Measurements from ENCODE around the gene FOXN4.
A peak's percentile ranks its signal among the peaks of the same experiment; 100 is the strongest.
"Not testable (repeated sequence)": the region's sequence is repeated elsewhere in the genome, so short reads cannot be mapped to it uniquely, and the experiment has no call there.

The FOXN4 gene

GRCh38 chr12:109308534-109309380 lies at the start of gene FOXN4:
FOXN4 (minus strand) TSS chr12:109309284; CDS start chr12:109308321, 963 bp downstream.
- DNase-seq = no peak

GRCh38 chr12:109358154-109358869 lies 49.2 kb upstream of the FOXN4 start:
- no peak for DNase-seq

DNA sequence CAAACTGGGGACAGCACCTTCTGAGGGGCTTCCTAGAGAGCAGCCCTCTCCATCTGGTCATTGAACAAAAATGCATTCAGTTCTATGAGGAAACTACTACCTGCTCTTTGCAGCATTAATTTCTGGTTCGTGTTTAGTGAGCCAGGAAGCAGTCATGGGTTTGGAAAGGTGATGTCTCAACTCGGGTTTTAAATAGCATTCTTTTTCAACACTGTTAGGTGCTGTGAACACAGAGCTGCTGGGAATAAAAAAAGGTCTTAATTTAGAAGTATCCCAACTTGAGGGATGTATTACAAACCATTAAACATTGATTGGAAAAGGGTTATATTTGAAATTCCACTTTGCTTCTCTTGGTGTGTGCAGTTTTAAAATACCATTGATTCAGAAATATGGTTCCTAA lies 47.9 kb upstream of the FOXN4 start:
- DNase-seq = no peak

- DNase-seq = no peak
Measured at GRCh38 chr12:109356577-109356976, 47.5 kb upstream of the FOXN4 start.

- DNase-seq = no peak
Measured at GRCh38 chr12:109352184-109352583, 43.1 kb upstream of the FOXN4 start.

- no peak for DNase-seq
Measured at GRCh38 chr12:109347589-109347988, 38.5 kb upstream of the FOXN4 start, which contains the start of gene MYO1H. MYO1H (plus strand) TSS chr12:109347900; CDS start chr12:109347961, 61 bp downstream.

DNA sequence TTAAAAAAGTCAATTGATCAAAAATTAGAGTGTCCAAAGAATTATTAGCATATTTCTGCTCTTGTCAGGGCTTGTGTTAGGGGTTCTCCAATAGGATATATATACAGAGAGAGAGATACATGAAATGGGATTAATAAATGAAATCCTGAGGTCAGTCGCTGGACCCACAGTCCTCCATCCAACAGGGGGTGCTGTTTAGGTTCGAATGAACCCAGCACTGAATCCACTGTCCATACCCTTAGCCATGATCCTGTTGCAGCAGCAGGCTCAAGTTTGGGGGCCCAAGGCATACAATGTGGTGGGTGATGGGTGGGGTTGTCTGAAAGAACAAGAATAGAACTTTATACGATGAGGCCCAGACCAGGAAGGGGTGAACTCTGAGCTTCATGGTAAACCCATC lies 37.8 kb upstream of the FOXN4 start:
- no peak for DNase-seq

- no peak for DNase-seq
Measured at GRCh38 chr12:109345428-109345827, 36.3 kb upstream of the FOXN4 start.

DNA sequence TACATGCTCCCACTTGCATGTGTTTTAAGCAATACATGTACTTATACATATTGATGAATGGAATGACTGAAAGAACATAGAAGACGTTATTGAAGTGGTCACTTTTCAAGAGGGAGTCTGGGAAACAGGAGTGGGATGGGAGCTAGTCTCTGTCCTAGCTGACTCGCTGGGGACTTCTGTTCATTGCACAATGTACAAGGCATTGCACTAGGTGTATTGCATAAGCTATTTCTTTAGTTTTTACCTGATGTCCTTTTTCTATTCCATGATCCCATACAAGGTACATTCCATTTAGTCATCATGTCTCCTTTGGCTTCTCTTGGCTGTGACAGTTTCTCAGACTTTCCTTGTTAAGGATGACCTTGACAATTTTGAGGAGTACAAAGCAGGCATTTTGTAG lies 34.6 kb upstream of the FOXN4 start:
- DNase-seq = no peak

GRCh38 chr12:109336593-109336992 lies 27.5 kb upstream of the FOXN4 start:
- no peak for DNase-seq

GRCh38 chr12:109334887-109335286 lies 25.8 kb upstream of the FOXN4 start:
- DNase-seq = no peak

DNA sequence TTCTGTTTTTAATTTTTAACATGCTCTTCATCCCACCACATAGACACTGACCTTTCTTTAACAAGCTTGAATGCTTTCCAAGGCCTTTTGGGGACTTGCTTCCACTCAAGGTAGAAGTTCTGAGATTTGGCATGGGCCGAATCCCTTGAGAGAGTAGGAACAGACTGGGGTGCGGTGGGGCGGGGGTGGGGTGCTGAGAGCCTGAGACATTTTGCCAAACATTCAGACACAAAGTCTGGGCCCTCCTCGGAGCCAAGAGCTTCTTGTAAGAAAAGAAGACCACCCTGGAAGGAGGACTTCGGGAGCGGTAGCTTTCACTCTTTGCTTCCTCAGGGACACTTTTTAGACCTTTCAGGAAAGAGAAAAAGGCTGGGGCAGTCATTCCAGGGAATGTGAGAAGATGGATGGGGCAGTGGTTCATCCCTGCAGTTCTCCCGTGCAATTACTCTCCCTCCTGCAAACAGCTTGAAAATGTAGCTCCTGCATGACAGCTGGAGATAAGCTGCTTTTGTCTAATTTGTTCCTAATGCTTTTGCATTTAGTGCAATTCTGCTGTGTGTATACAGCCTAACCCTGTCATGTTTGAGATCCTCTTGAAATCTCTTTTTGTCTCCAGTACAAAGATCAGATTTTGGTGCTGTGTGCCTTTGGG lies 22.3 kb upstream of the FOXN4 start:
- no peak for DNase-seq

DNA sequence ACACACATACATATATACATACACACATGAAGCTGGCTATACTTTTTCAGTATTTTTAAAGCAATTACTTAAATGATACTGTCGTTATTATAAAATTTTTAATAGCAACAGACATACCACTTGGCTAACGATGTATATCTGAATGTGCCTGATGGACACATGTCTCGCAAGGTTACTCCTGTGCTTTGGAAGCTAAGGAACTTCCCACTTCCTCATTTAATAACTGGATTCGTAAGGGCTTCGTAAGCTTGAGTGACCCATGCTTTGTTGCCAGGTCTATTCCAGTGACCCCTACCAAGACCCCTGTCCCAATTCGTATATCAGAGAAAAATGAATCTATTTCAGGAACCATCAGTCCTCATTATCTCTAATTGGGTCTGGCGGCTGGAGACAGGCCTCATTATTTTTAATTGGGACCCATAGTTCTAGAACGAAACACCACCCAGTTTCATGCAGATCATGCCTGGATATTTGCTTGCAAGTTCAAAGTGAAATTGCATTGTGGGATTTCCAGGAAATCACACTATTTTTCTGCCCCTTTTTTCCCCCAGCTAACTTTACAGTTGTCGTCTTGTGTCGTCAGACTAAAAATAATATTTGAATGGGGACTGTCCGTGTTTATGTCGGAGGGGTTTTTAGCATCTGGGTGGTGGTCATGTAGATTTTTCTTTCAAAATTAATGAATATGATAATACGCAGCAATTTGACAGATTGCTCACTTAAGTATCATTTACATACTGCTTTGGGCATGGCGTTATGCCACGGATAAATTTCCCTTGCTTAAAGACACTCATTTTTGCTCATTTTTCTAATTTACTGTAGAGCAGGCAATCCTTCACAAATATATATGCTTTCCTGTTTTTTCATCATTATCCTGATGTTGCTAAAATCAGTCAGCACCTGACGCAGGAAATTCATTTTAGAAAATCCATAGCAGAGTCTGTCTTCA lies 21.5 kb upstream of the FOXN4 start:
- no peak for DNase-seq

GRCh38 chr12:109329686-109330085 lies 20.6 kb upstream of the FOXN4 start:
- DNase-seq = peak; percentile 38

DNA sequence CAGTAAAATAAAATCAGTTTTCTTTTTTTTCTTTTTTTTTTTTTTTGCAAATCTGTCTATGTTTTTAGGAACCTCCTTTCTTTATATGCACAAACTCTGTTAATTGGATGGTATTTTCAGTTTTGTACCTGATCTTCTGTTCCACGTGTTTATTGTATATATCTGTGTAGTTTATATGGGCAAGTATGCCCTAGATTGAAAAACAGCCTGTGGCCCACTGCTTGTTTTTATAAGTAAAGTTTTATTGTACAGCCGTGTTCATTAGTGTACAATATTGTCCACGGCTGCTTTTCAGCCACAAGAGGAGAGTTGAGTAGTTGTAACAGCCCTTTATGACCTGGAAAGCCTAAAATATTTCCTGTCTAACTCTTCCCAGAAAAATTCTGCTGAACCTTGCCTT lies 19.9 kb upstream of the FOXN4 start:
- DNase-seq = no peak

DNA sequence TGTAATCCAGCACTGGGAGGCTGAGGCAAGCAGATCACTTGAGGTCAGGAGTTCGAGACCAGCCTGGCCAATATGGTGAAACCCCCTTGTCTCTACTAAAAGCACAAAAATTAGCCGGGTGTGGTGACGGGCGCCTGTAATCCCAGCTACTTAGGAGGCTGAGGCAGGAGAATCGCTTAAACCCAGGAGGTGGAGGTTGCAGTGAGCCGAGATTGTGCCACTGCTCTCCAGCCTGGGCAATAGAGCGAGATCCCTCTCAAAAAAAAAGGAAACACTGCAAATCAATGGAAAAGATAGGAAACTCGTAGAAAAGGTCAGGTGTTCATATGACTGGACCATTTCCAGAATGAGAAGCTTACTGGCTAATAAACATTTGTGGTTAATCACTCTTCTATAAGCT lies 12.2 kb upstream of the FOXN4 start:
- DNase-seq = not testable (repeated sequence)

DNA sequence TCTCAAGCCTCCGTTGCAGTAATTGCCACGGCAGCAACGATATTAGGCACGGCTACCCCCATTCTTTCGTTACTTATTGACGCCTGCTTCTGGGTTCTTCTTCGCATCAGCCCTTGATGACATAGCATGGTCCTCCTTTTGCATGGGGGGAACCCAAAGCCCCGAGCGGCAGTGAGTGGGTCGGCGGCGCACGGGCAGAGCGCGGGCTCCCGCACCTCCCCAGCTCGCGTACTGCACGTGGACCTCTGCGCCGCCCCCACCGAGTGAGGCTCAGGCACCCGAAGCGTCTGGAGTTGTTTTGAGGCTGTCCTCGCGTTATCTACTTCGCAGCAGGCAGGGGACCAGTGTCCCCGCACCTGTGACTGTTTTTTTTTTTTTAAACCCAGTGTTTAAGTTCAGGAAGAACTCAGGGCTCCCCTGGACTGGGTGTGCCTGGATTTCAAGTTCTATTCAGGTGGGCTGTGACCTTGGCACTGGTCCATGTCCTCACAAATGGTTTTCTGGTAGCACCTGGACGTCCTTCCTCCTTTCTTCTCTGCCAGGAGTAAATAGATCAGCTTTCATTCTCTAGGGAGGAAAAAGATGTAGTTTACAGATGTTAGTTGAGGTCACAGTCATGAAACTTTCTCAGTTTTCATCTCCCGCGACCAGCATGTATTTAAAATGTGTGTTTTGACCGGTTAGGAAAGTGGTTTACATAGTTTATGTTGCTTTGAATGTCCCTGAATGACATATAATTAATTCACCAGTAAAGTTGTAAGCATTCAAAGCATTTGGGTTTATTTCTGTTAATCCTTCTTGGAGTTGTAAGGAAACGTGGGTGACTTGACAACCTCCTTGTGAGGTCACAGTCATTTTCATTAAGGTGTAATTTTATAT lies 1.4 kb upstream of the FOXN4 start:
- DNase-seq = peak; percentile 81

- no peak for DNase-seq
Measured at GRCh38 chr12:109309381-109310246, 530 bp upstream of the FOXN4 start.

GRCh38 chr12:109307051-109307450 lies 2.0 kb downstream of the FOXN4 start:
- DNase-seq = no peak

DNA sequence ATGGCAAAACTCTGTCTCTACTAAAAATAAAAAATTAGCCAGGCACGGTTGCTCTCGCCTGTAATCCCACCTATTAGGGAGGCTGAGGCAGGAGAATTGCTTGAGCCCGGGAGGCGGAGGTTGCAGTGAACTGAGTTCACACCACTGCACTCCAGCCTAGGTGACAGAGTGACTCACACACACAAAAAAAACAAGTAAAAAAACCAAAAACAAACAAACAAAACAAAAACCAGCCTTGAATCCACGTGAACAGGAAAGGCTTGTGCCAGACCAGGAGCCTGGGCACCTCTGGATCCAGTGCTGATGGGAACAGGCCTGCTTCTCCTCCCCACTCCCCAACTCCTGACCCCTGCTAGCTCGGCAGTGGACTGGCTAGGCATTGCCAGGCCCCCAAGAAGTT lies 3.5 kb downstream of the FOXN4 start:
- DNase-seq = no peak

All from DMS153 (cell line).